Colonic mucosa (tissue), 4 donors: ENCODE data around the gene GALNT14. TPM values are rescaled to one million over a fixed set of nuclear protein-coding genes. Genes with fewer than 3 reads are reported as not detected.

Experiments used
- DNase-seq: peaks from one replicate; pipeline ENCODE4 v3.0.0-alpha.2; 2020
- H3K27ac ChIP-seq: fragments of 200-600 bp; one replicate; pipeline ENCODE4 v1.8.0; 2021
- H3K27me3 ChIP-seq: fragments of 200-600 bp; one replicate; pipeline ENCODE4 v1.8.0; 2021
- H3K36me3 ChIP-seq: fragments of 200-600 bp; one replicate; pipeline ENCODE4 v1.8.0; 2021
- H3K4me1 ChIP-seq: fragments of 200-600 bp; one replicate; pipeline ENCODE4 v1.8.0; 2021; ENCODE audit warnings: mild to moderate bottlenecking
- H3K4me3 ChIP-seq: fragments of 200-600 bp; one replicate; pipeline ENCODE4 v1.8.0; 2021
- H3K9ac ChIP-seq, 2 donors: one replicate each; pipeline ENCODE4 v1.7.0; 2013; ENCODE audit warnings: control low read depth in 2 of 2, low read depth in 2 of 2, low read length in 2 of 2
- H3K9me3 ChIP-seq: fragments of 200-600 bp; one replicate; pipeline ENCODE4 v1.8.0; 2021
- CTCF ChIP-seq: fragments of 200-600 bp; IDR thresholded peaks from one replicate; pipeline ENCODE4 v1.8.0; 2022; ENCODE audit warnings: antibody characterized with exemption, mild to moderate bottlenecking
- intact Hi-C: fragments of 100-400 bp; cut with DNase I; formaldehyde crosslinking; loops from one replicate; pipeline ENCODE4 v1.14.1; 2022
- total RNA-seq, 2 donors: library from RNA; stranded (reverse); fragmentation: NEBNext Ultra II Directional in 1 of 2; extraction: Animal tissue kit (Norgen Biotek cat#: 25700) in 1 of 2; gene quantifications; one replicate each; pipeline ENCODE4 v1.2.1, GENCODE V29; 2021
- donor health status: healthy.
- donor health status: DM: no; HTN: no; CAD: no.
- donor health status: DM: no; HTN: no; CAD: no.

Gene GALNT14
- total RNA-seq, 2 donors from 2014 or later: 0.15 to 0.45 TPM

DNA sequence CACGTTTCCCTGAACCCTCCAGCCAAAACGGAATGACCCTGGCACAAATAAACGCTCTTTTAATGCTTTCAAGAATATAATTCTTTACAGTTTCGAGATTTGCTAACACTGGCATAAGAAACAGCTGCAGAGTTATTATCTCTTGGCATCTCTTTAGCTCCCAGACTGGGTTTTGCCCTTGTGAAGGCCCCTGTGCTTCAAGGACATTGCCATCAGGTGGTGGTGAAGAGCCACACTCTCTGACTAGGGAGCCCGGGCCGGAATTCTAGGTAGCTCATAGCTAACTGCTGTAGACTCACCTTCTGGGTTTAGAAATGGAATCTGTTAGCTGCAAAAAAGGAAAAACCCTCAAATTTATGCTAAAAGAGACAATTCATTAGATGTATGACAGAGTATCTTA lies 13.3 kb upstream of the GALNT14 start:
- no peak for DNase-seq
- no peak overlapping the region for H3K4me3 ChIP-seq
- intact Hi-C loops: no loop called here
- no peak overlapping the region for H3K9ac ChIP-seq
- no peaks in the 10 kb centered on the region for H3K9me3 ChIP-seq
- H3K36me3 ChIP-seq: no peaks in the 10 kb centered on the region
- no peak overlapping the region for H3K27ac ChIP-seq
- H3K27me3 ChIP-seq: no peaks in the 10 kb centered on the region
- TF ChIP-seq CTCF: no peak
- no peaks in the 10 kb centered on the region for H3K4me1 ChIP-seq

- no peak for TF ChIP-seq CTCF
- DNase-seq: no peak
- Histone ChIP-seq H3K4me3 (no peak overlapping the region), H3K27ac (no peak overlapping the region), H3K36me3 (no peaks in the 10 kb centered on the region), H3K9me3 (no peaks in the 10 kb centered on the region), H3K9ac (no peak overlapping the region), H3K4me1 (no peaks in the 10 kb centered on the region), H3K27me3 (no peaks in the 10 kb centered on the region)
- intact Hi-C loops: no loop called here
Measured at GRCh38 chr2:31150120-31150670, 12.0 kb upstream of the GALNT14 start.

- DNase-seq: no peak
- Histone ChIP-seq H3K4me3 (no peak overlapping the region), H3K27ac (no peak overlapping the region), H3K36me3 (no peaks in the 10 kb centered on the region), H3K4me1 (no peaks in the 10 kb centered on the region), H3K9me3 (no peaks in the 10 kb centered on the region), H3K27me3 (no peaks in the 10 kb centered on the region), H3K9ac (no peak overlapping the region)
- TF ChIP-seq CTCF: no peak
- intact Hi-C loops: no loop called here
Measured at GRCh38 chr2:31148514-31148913, 10.3 kb upstream of the GALNT14 start.

DNA sequence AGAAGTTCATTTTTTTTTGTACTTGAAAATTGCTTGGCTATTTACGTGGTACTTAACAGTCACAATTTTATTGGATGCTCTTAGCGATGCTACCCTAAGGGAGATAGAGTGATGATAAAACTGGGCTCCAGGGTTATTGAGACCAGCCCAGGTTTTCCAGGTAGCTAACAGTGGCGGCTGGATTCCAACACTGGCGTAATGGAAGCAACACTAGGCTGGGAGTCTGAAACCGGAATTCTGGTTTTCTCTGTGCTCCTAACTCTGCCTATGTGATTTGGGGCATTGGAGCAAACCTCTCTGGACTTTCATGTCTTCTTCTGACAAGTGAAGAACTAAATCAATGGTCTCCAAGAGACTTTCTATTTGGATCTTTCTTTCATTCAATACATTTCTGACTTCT lies 9.4 kb upstream of the GALNT14 start:
- intact Hi-C loops: no loop called here
- Histone ChIP-seq H3K9ac (no peak overlapping the region), H3K27ac (no peak overlapping the region), H3K27me3 (no peaks in the 10 kb centered on the region), H3K9me3 (no peaks in the 10 kb centered on the region), H3K4me1 (no peaks in the 10 kb centered on the region), H3K36me3 (no peaks in the 10 kb centered on the region), H3K4me3 (no peak overlapping the region)
- DNase-seq: no peak
- TF ChIP-seq CTCF: no peak

- Histone ChIP-seq H3K27ac (no peak overlapping the region), H3K4me3 (no peak overlapping the region), H3K9me3 (no peaks in the 10 kb centered on the region), H3K9ac (no peak overlapping the region), H3K4me1 (no peaks in the 10 kb centered on the region), H3K36me3 (no peaks in the 10 kb centered on the region), H3K27me3 (peaks cover 19% of the 10 kb centered on the region)
- intact Hi-C loops: no loop called here
- no peak for DNase-seq
- TF ChIP-seq CTCF: no peak
Measured at GRCh38 chr2:31142110-31142509, 3.9 kb upstream of the GALNT14 start.
